ENCODE results near the gene SNX27. TPM values are rescaled to one million over a fixed set of nuclear protein-coding genes. Genes with fewer than 3 reads are reported as not detected.
A peak's percentile ranks its signal among the peaks of the same experiment; 100 is the strongest.

The SNX27 gene
- 10 to 100 TPM in 11 of 12 donors, not detected in 1; 19.3 to 28.0 (median 20.7) TPM for polyA plus RNA-seq (ENCODE audit: insufficient read length in 12 of 12)
- long read RNA-seq, donor 1, full-length matches to known transcripts: 2 of 2 reads
- long read RNA-seq, donor 1, partial matches to known transcripts: 0 of 2 reads
- long read RNA-seq, donor 1, other reads (novel, unspliced or antisense): 0 of 2 reads
- long read RNA-seq, donor 2: 0 reads
- long read RNA-seq, donor 3, full-length matches to known transcripts: 1 of 1 reads
- long read RNA-seq, donor 3, partial matches to known transcripts: 0 of 1 reads
- long read RNA-seq, donor 3, other reads (novel, unspliced or antisense): 0 of 1 reads
- long read RNA-seq, donor 4: 0 reads
- long read RNA-seq, donor 5, full-length matches to known transcripts: 3 of 3 reads
- long read RNA-seq, donor 5, partial matches to known transcripts: 0 of 3 reads
- long read RNA-seq, donor 5, other reads (novel, unspliced or antisense): 0 of 3 reads
- long read RNA-seq, donor 6: 0 reads
- long read RNA-seq, donor 7, full-length matches to known transcripts: 1 of 1 reads
- long read RNA-seq, donor 7, partial matches to known transcripts: 0 of 1 reads
- long read RNA-seq, donor 7, other reads (novel, unspliced or antisense): 0 of 1 reads
- long read RNA-seq, donor 8, full-length matches to known transcripts: 3 of 3 reads
- long read RNA-seq, donor 8, partial matches to known transcripts: 0 of 3 reads
- long read RNA-seq, donor 8, other reads (novel, unspliced or antisense): 0 of 3 reads
- long read RNA-seq, donor 9, full-length matches to known transcripts: 2 of 2 reads
- long read RNA-seq, donor 9, partial matches to known transcripts: 0 of 2 reads
- long read RNA-seq, donor 9, other reads (novel, unspliced or antisense): 0 of 2 reads
- long read RNA-seq, donor 10, full-length matches to known transcripts: 2 of 2 reads
- long read RNA-seq, donor 10, partial matches to known transcripts: 0 of 2 reads
- long read RNA-seq, donor 10, other reads (novel, unspliced or antisense): 0 of 2 reads
- long read RNA-seq, donor 11, full-length matches to known transcripts: 2 of 2 reads
- long read RNA-seq, donor 11, partial matches to known transcripts: 0 of 2 reads
- long read RNA-seq, donor 11, other reads (novel, unspliced or antisense): 0 of 2 reads

DNA sequence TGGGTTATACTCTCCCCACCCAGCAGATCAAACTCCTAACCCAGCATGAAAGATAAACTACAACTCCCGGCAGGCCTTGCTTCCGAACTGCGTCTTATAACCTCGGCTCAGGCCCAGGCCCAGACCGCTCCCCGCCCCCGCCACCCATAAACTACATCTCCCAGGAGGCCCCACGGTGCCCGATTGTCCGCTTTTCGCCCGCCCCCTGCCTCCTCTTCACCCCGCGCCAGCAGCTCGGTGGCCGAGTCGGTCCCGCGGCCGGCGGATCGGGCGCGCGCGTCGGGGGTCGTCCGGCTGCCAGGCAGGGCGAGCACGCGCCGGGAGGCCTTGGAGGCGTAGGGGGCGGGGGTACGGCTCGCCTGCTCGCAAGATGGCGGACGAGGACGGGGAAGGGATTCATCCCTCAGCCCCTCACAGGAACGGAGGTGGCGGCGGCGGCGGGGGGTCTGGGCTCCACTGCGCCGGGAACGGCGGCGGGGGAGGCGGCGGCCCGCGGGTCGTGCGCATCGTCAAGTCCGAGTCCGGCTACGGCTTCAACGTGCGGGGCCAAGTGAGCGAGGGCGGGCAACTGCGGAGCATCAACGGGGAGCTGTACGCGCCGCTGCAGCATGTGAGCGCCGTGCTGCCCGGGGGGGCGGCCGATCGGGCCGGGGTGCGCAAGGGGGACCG, at the start of gene SNX27:
Gene SNX27 (plus strand): TSS at position 219 of the 669 bp plus-strand sequence. CDS start 152 bp downstream, at position 371.
- peak; percentile 94 for DNase-seq

DNA sequence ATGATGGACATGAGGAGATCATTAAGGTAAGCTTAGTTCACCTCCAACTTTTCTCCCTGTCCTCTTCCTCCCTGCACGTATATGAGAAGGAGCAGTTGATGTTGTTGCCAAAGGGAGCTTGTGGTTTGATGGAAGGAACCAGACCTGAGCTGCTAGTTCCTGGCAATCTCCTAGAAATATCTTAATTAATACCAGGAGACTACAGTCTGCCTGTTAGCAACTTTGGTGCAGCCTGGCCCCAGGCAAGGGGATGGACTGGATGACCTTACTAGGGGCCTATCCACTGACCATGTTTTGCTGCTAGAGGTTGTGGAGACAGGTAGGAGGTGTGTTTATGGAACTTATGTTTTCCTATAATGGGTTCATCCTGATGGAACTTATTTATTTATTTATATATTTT, 49.2 kb upstream of the SNX27 start:
- DNase-seq: no peak

DNA sequence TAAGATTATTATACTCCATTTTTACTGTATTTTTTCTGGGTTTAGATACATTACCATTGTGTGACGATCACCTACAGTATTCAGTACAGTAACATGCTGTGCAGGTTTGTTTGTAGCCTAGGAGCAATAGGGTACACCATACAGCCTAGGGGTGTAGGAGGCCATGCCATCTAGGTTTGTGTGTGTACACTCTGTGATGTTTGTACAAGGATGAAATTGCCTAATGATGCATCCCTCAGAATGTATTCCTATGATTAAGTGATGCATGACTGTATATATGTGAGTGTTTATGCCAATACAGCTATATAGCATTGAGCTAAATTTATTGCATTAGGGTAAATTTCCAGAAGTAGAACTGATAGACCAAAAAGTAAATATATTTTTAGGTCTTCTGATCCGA, 48.5 kb upstream of the SNX27 start:
- no peak for DNase-seq

GRCh38 chr1:151565502-151566189, 46.2 kb upstream of the SNX27 start:
- no peak for DNase-seq

DNA sequence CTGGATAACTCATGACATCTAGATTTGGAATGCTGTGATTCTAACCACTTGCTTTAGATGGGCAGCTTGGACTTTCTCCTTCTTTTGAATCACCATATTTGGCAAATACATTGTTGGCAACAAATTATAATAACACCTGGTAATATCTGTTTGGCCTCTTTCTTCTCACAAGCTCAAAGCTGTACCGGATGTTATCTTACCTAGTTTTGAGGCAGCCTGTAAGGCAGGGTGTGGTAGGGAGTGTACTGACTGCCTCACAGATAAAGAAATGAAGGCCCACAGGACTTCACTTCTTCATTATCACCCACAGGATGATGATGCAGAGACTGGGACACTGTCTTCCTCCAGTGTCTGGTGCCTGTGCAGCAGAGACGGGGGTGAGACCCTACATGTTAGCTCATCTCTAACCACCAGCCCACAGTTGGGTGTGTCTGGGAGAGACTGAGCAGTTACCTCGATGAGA, 43.2 kb upstream of the SNX27 start:
- DNase-seq: no peak

- no peak for DNase-seq
Measured at GRCh38 chr1:151570819-151571218, 41.0 kb upstream of the SNX27 start.

DNA sequence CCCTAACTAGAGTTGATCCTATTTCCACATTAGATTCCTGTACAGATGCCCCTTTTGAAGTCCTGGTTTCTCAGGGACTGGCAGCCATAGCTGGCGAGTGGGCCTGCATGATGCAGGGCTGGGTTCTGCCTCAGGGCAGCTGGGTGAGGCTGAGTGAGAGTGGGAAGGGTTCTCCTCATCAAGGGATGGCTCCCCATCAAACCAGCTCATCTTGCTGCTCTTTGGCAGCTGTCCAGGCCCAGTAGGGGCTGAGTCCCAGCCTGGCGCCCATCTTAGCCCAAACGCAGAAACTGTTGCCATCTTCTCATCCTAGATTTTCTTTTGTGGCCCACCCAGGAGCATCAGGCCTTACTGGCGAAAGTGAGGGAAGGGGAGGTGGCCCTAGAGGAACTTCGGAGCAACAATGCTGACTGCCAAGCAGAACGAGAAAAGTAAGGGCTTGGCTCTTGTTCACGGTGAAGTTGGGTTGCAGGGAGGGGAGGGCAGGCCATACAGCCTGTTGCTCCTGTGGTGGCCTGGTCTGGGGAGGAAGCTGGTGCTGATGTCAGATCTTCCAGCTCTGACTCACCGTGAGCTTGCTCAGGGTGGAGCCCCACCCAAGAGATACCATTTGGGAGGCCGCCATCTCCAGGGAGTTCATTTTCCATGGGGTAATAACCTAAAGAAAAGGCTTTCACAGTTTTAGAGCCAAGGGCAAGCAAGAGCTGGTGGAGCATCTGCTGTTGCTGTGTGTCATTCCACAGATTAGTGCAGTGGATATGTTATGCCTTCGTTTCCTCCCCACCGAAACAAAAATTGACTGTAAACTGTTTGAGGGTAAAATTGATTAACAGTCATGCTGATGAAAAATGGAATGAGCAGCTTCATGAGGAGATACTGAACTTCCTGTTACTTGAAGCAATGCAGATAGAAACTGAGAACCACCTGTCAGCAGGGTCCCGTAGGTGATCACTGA, 37.0 kb upstream of the SNX27 start:
- DNase-seq: no peak

DNA sequence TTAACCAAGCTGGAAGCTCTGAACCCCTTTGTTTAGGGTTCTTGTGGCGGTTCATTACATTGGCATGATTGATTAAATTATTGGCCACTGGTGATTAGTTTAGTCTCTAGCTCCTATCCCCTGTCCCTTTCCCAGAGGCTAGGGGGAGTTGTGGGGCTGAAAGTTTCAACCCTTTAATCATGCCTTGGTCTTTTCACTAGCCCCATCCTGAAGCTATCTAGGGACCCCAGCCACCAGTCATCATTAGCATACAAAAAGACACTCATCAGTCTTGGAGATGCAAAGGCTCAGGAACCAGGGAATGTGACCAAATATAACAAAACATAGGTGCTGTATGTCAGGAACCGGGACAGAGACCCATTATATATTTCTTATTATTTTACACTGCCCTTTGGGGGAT, 34.7 kb upstream of the SNX27 start:
- DNase-seq: no peak

DNA sequence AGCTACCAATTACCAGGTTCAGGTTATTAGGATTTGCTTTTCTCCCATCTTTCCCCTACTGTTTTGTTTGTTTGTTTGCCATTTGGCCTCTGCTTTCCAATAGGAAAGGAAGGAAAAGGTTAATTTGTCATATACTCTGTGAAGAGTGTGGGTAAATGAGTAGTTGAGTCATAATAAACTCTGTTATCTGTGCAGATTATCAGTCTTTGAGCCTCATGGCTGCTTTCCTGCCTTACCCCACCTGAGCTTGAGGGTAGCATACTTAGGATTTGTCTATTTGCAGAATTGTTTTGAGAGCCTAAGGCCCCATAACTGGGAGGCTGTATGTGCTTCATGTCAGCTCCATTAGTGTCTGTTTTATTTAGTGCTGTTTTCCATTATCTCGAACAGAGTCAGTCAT, 32.9 kb upstream of the SNX27 start:
- DNase-seq: no peak

- no peak for DNase-seq
Measured at GRCh38 chr1:151579436-151580225, 32.2 kb upstream of the SNX27 start.

- peak; percentile 41 for DNase-seq
Measured at GRCh38 chr1:151581451-151581850, 30.4 kb upstream of the SNX27 start.

DNA sequence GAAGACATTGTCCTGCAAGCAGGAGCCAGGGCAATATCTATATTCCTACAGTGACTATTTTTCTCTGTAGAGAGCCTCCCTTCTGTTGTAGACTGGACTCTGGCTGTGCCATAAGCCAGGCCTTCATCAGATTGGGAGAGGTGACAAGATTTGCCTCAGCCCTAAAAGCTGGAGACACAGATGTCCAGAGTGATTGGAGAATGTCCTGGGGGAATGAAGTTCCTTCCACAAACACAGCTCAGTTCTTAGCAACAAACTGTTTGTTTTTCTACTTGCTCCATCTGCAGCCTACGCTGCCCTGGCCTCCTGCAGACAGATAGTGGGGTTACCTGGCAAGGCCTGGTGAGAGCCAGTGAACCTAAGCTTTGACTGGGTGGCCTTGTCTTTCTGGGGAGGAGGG, 29.9 kb upstream of the SNX27 start:
- peak; percentile 54 for DNase-seq

- DNase-seq: no peak
Measured at GRCh38 chr1:151583796-151584195, 28.1 kb upstream of the SNX27 start.

- DNase-seq: no peak
Measured at GRCh38 chr1:151584278-151584677, 27.6 kb upstream of the SNX27 start.

GRCh38 chr1:151584780-151585179, 27.1 kb upstream of the SNX27 start:
- DNase-seq: no peak

DNA sequence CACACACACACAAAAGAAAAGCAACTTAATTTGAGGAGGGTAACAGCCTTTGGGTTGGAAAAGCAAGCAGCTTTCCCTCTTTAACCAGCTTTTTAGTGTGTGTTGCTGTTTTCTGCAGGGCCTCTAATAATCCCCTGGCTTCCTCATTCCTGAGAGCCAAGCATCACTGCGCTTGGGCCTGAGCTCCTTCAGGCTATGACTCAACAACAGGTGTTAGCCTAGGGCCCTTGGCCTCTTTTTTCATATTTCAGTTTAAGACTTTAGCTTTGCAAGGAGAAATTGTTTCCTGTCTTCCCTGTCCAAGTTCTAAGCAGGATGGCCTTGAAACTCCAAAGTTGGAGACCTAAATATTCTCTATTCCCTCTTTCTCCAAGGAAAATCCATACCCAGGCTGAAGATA, 26.2 kb upstream of the SNX27 start:
- DNase-seq: peak; percentile 43

GRCh38 chr1:151590961-151591360, 20.9 kb upstream of the SNX27 start:
- no peak for DNase-seq

- DNase-seq: peak; percentile 27
Measured at GRCh38 chr1:151593730-151594129, 18.1 kb upstream of the SNX27 start.

- peak; percentile 45 for DNase-seq
Measured at GRCh38 chr1:151594143-151594625, 17.7 kb upstream of the SNX27 start.

All from muscle of arm (tissue), 14 donors.